Cardiac muscle cell (in vitro differentiated cells and primary cell): Measurements from ENCODE around the gene PAK6. TPM values are rescaled to one million over a fixed set of nuclear protein-coding genes. Genes with fewer than 3 reads are reported as not detected.

Source experiments
- DNase-seq, 2 donors: peaks; one replicate each; pipeline versions ENCODE4 v3.0.0 to v3.0.0-alpha.2; 2010 to 2017; ENCODE audit warnings: low read depth in 1 of 2, low spot score in 1 of 2
- H3K27ac ChIP-seq: fragments of 200-600 bp; sonication (generic); 2 replicates; pipeline ENCODE4 v1.5.1; 2016
- H3K27me3 ChIP-seq: fragments of 200-600 bp; sonication (generic); 2 replicates; pipeline ENCODE4 v1.6.0; 2016; ENCODE audit warnings: control low read depth
- H3K36me3 ChIP-seq: fragments of 200-600 bp; sonication (generic); 2 replicates; pipeline ENCODE4 v1.5.1; 2016; ENCODE audit warnings: control low read depth
- H3K4me1 ChIP-seq: fragments of 200-600 bp; sonication (generic); 2 replicates; pipeline ENCODE4 v1.8.1; 2017; ENCODE audit warnings: low read depth, mild to moderate bottlenecking, mixed run types
- H3K4me3 ChIP-seq: fragments of 200-600 bp; sonication (generic); 2 replicates; pipeline ENCODE4 v1.5.1; 2016; ENCODE audit warnings: mild to moderate bottlenecking
- H3K9me3 ChIP-seq: fragments of 200-600 bp; sonication (generic); 2 replicates; pipeline ENCODE4 v1.5.1; 2017; ENCODE audit warnings: low read depth, mild to moderate bottlenecking, control low read depth
- CTCF ChIP-seq: IDR thresholded peaks from 2 replicates; pipeline ENCODE4 v1.5.1; 2012; ENCODE audit warnings: low read depth, mild to moderate bottlenecking, low read length
- polyA plus RNA-seq: library from polyadenylated mRNA; unstranded; fragments of >200 nt; fragmentation: Nextera tagmentation; extraction: Ambion mirVana; gene quantifications from 2 replicates; pipeline ENCODE4 v1.2.1, GENCODE V29; 2016
- total RNA-seq: library from RNA; depleted of rRNA; stranded (reverse); fragments of >200 nt; gene quantifications from 2 replicates; pipeline ENCODE4 v1.2.3, GENCODE V29; 2016

PAK6 gene
- total and polyA plus RNA-seq, 2 experiments from 2014 or later = 4.2 to 18.7 TPM

- Histone ChIP-seq H3K9me3 (no peaks in the 10 kb centered on the region), H3K27ac (no peak overlapping the region), H3K27me3 (peaks cover 47% of the 10 kb centered on the region), H3K4me1 (peaks cover 18% of the 10 kb centered on the region), H3K36me3 (no peaks in the 10 kb centered on the region), H3K4me3 (no peak overlapping the region)
- TF ChIP-seq CTCF = no peak
- DNase-seq = no peak
Measured at GRCh38 chr15:40254452-40254851, 15.6 kb downstream of the PAK6 start.

GRCh38 chr15:40255033-40255432, 16.2 kb downstream of the PAK6 start:
- no peak for TF ChIP-seq CTCF
- Histone ChIP-seq H3K27me3 (peaks cover 47% of the 10 kb centered on the region), H3K4me1 (peaks cover 18% of the 10 kb centered on the region), H3K36me3 (no peaks in the 10 kb centered on the region), H3K27ac (no peak overlapping the region), H3K9me3 (no peaks in the 10 kb centered on the region), H3K4me3 (no peak overlapping the region)
- no peak for DNase-seq

- Histone ChIP-seq H3K4me1 (peaks cover 18% of the 10 kb centered on the region), H3K27me3 (peaks cover 30% of the 10 kb centered on the region), H3K9me3 (no peaks in the 10 kb centered on the region), H3K36me3 (no peaks in the 10 kb centered on the region), H3K27ac (no peak overlapping the region), H3K4me3 (no peak overlapping the region)
- peak in 1 of 2 donors; percentile 41 for DNase-seq
- TF ChIP-seq CTCF = no peak
Measured at GRCh38 chr15:40256638-40257235, 17.9 kb downstream of the PAK6 start.

- Histone ChIP-seq H3K4me3 (no peak overlapping the region), H3K9me3 (no peaks in the 10 kb centered on the region), H3K4me1 (peaks cover 18% of the 10 kb centered on the region), H3K27me3 (peaks cover 19% of the 10 kb centered on the region), H3K36me3 (no peaks in the 10 kb centered on the region), H3K27ac (no peak overlapping the region)
- TF ChIP-seq CTCF = no peak
- no peak for DNase-seq
Measured at GRCh38 chr15:40257656-40258450, 19.0 kb downstream of the PAK6 start.

GRCh38 chr15:40258544-40258943, 19.7 kb downstream of the PAK6 start:
- peaks cover 12% of the 10 kb centered on the region for H3K27me3 ChIP-seq
- H3K9me3 ChIP-seq = no peaks in the 10 kb centered on the region
- peaks cover 18% of the 10 kb centered on the region for H3K4me1 ChIP-seq
- DNase-seq = no peak
- H3K4me3 ChIP-seq = no peak overlapping the region
- TF ChIP-seq CTCF = no peak
- H3K27ac ChIP-seq = no peak overlapping the region
- no peaks in the 10 kb centered on the region for H3K36me3 ChIP-seq
